ENCODE results near the gene RAB33B.
"Not testable (repeated sequence)": the region's sequence is repeated elsewhere in the genome, so short reads cannot be mapped to it uniquely, and the experiment has no call there.

Gene RAB33B

GRCh38 chr4:139454111-139455045 lies at the start of gene RAB33B:
Gene RAB33B, plus strand, starts transcription at chr4:139454121. Its CDS starts 75 bp downstream, at chr4:139454196.
- DNase-seq, result no peak

- no peak for DNase-seq
Observed at GRCh38 chr4:139410312-139410711, 43.6 kb upstream of the RAB33B start.

GRCh38 chr4:139414671-139415210 lies 39.2 kb upstream of the RAB33B start:
- DNase-seq, result not testable (repeated sequence)

GRCh38 chr4:139416073-139416673 lies 37.7 kb upstream of the RAB33B start:
- DNase-seq, result no peak

- DNase-seq, result peak in 1 of 2 experiments; percentile 7
Observed at GRCh38 chr4:139419388-139419914, 34.5 kb upstream of the RAB33B start.

GRCh38 chr4:139420652-139421051 lies 33.3 kb upstream of the RAB33B start:
- no peak for DNase-seq

GRCh38 chr4:139436122-139436521 lies 17.8 kb upstream of the RAB33B start:
- DNase-seq, result no peak

- DNase-seq, result no peak
Observed at GRCh38 chr4:139438141-139438540, 15.8 kb upstream of the RAB33B start.

- no peak for DNase-seq
Observed at GRCh38 chr4:139441029-139441428, 12.9 kb upstream of the RAB33B start.

- no peak for DNase-seq
Observed at GRCh38 chr4:139443661-139444060, 10.3 kb upstream of the RAB33B start.

GRCh38 chr4:139444881-139445280 lies 9.0 kb upstream of the RAB33B start:
- not testable (repeated sequence) for DNase-seq

- not testable (repeated sequence) for DNase-seq
Observed at GRCh38 chr4:139447078-139447477, 6.8 kb upstream of the RAB33B start.

GRCh38 chr4:139450586-139450985 lies 3.3 kb upstream of the RAB33B start:
- no peak for DNase-seq

- no peak for DNase-seq
Observed at GRCh38 chr4:139451997-139452396, 1.9 kb upstream of the RAB33B start.

GRCh38 chr4:139453041-139453370 lies 915 bp upstream of the RAB33B start:
- peak in 1 of 2 experiments; percentile 67 for DNase-seq

- DNase-seq, result peak; percentile 96
Observed at GRCh38 chr4:139453371-139454110, 380 bp upstream of the RAB33B start.

- no peak for DNase-seq
Observed at GRCh38 chr4:139455126-139455538, 1.2 kb downstream of the RAB33B start.

- DNase-seq, result no peak
Observed at GRCh38 chr4:139457318-139457717, 3.4 kb downstream of the RAB33B start.

GRCh38 chr4:139458543-139458942 lies 4.6 kb downstream of the RAB33B start:
- no peak for DNase-seq

- DNase-seq, result no peak
Observed at GRCh38 chr4:139458999-139459398, 5.1 kb downstream of the RAB33B start.

- DNase-seq, result no peak
Observed at GRCh38 chr4:139460565-139460964, 6.6 kb downstream of the RAB33B start.

GRCh38 chr4:139461022-139461628 lies 7.2 kb downstream of the RAB33B start:
- no peak for DNase-seq
